GM12878 (cell line): ENCODE data around the gene PLXNC1. TPM values are rescaled to one million over a fixed set of nuclear protein-coding genes. Genes with fewer than 3 reads are reported as not detected.

Experiments
- BCL11A ChIP-seq: IDR thresholded peaks from 2 replicates; pipeline ENCODE4 v1.6.1; 2011; ENCODE audit warnings: low read depth, low read length
- BHLHE40 ChIP-seq, 2 experiments: fragments of 450-650 bp in 1 of 2; IDR thresholded peaks; 2 replicates each; pipeline ENCODE4 v1.6.1; 2011 to 2017; ENCODE audit warnings: low read depth in 2 of 2, borderline replicate concordance in 1 of 2, improper control_type of control experiment in 1 of 2, low read length in 1 of 2, mild to moderate bottlenecking in 1 of 2
- BMI1 ChIP-seq: fragments of 450-650 bp; IDR thresholded peaks from 2 replicates; pipeline ENCODE4 v1.6.1; 2016; ENCODE audit warnings: mild to moderate bottlenecking, moderate library complexity, borderline replicate concordance
- BRCA1 ChIP-seq: IDR thresholded peaks from 2 replicates; pipeline ENCODE4 v1.6.1; 2011; ENCODE audit warnings: low read depth, low read length, improper control_type of control experiment
- CHD4 ChIP-seq: fragments of 200-600 bp; sonication (generic); IDR thresholded peaks from 2 replicates; pipeline ENCODE4 v1.6.1; 2016; ENCODE audit warnings: mild to moderate bottlenecking
- CREM ChIP-seq: IDR thresholded peaks from 2 replicates; pipeline ENCODE4 v1.6.1; 2014; ENCODE audit warnings: antibody characterized with exemption, low read depth
- CUX1 ChIP-seq: IDR thresholded peaks from 2 replicates; pipeline ENCODE4 v1.6.1; 2012; ENCODE audit warnings: improper control_type of control experiment, low read depth, low read length; ENCODE audit not compliant: insufficient replicate concordance
- E2F8 ChIP-seq: fragments of 450-650 bp; IDR thresholded peaks from 2 replicates; pipeline ENCODE4 v1.6.1; 2018; ENCODE audit warnings: mild to moderate bottlenecking, low read depth, moderate library complexity; ENCODE audit not compliant: partially characterized antibody
- EED ChIP-seq: sonication (generic); IDR thresholded peaks from 2 replicates; pipeline ENCODE4 v1.6.1; 2016; ENCODE audit warnings: antibody characterized with exemption, low read depth
- ELK1 ChIP-seq: IDR thresholded peaks from 2 replicates; pipeline ENCODE4 v1.6.1; 2012; ENCODE audit warnings: low read depth, low read length, improper control_type of control experiment
- GABPA ChIP-seq: IDR thresholded peaks from 2 replicates; pipeline ENCODE4 v1.6.1; 2014; ENCODE audit warnings: antibody characterized with exemption, low read depth, mild to moderate bottlenecking, inconsistent platforms
- HDGF ChIP-seq: fragments of 450-650 bp; IDR thresholded peaks from 2 replicates; pipeline ENCODE4 v1.6.1; 2016; ENCODE audit warnings: antibody characterized with exemption
- MEF2A ChIP-seq: IDR thresholded peaks from 2 replicates; pipeline ENCODE4 v1.6.1; 2011; ENCODE audit warnings: low read depth, mild to moderate bottlenecking, low read length, moderate library complexity; ENCODE audit not compliant: insufficient read depth
- NBN ChIP-seq: fragments of 450-650 bp; IDR thresholded peaks from 2 replicates; pipeline ENCODE4 v1.6.1; 2016
- PML ChIP-seq: IDR thresholded peaks from 2 replicates; pipeline ENCODE4 v1.6.1; 2012; ENCODE audit warnings: low read length, inconsistent platforms
- POU2F2 ChIP-seq: IDR thresholded peaks from 3 replicates; pipeline ENCODE4 v1.6.1; 2011; ENCODE audit warnings: low read depth, mild to moderate bottlenecking, low read length, borderline replicate concordance
- RAD21 ChIP-seq: IDR thresholded peaks from 2 replicates; pipeline ENCODE4 v1.6.1; 2011; ENCODE audit warnings: mild to moderate bottlenecking, low read depth, low read length, moderate library complexity; ENCODE audit not compliant: insufficient read depth
- SMAD1 ChIP-seq: fragments of 450-650 bp; IDR thresholded peaks from 2 replicates; pipeline ENCODE4 v1.6.1; 2018; ENCODE audit warnings: mild to moderate bottlenecking, low read depth; ENCODE audit not compliant: partially characterized antibody
- USF1 ChIP-seq: IDR thresholded peaks from 2 replicates; pipeline ENCODE4 v1.6.1; 2011; ENCODE audit warnings: borderline replicate concordance, low read depth, mild to moderate bottlenecking, moderate library complexity, mixed read lengths, low read length; ENCODE audit not compliant: insufficient read depth; ENCODE audit errors: extremely low read length
- ZNF24 ChIP-seq: fragments of 450-650 bp; IDR thresholded peaks from 2 replicates; pipeline ENCODE4 v1.6.1; 2017; ENCODE audit warnings: antibody characterized with exemption, mild to moderate bottlenecking
- polyA plus RNA-seq, 11 experiments: library from polyadenylated mRNA; depleted of rRNA in 4 of 11; unstranded in 6 of 11; stranded (reverse) in 5 of 11; fragments of >200 nt; fragmentation: Nextera tagmentation in 4 of 11; fragmentation: Illumina TruSeq in 1 of 11; extraction: Ambion mirVana in 4 of 11; extraction: Trizol in 1 of 11; gene quantifications; 1 replicate in 1 of 11; 2 replicates in 10 of 11; pipeline versions ENCODE4 v1.2.1 to v1.2.3, GENCODE V29; 2011 to 2016; ENCODE audit warnings: inconsistent platforms in 2 of 11, missing spikeins in 2 of 11, low read depth in 1 of 11
- total RNA-seq, 4 experiments: library from RNA; depleted of rRNA in 3 of 4; stranded (reverse); fragments of >200 nt in 3 of 4; fragmentation: Illumina TruSeq in 1 of 4; extraction: Trizol in 1 of 4; gene quantifications; 2 replicates each; pipeline versions ENCODE4 v1.2.1 to v1.2.3, GENCODE V29; 2013 to 2021

Gene PLXNC1
- total and polyA plus RNA-seq, 10 of the 15 experiments (the other 5 are each of a cell fraction or from before 2014, with no cell fraction given), result 5.2 to 41.2 (median 24.6) TPM

- TF ChIP-seq ELK1, result peak; percentile 50
- no peak for TF ChIP-seq MEF2A
- TF ChIP-seq POU2F2, result 0 out of 3 replicates have a peak, but pooled peaks have one; percentile 17
- no peak for TF ChIP-seq BRCA1
- no peak for TF ChIP-seq PML
- TF ChIP-seq EED, result 0 out of 2 replicates have a peak, but pooled peaks have one; percentile 21
- no peak for TF ChIP-seq CHD4
- TF ChIP-seq CUX1, result no peak
- no peak for TF ChIP-seq BCL11A
- no peak for TF ChIP-seq GABPA
- peak; percentile 63 to 80; a peak in 3 of 4 replicates for TF ChIP-seq BHLHE40 (IDR thresholded peaks at IDR 0.05; ENCODE audit: borderline replicate concordance in 1 of 2, low read depth in 2 of 2, low read length in 1 of 2)
- TF ChIP-seq BMI1, result no peak
- no peak for TF ChIP-seq HDGF
- no peak for TF ChIP-seq SMAD1
- no peak for TF ChIP-seq CREM
- TF ChIP-seq RAD21, result peak; percentile 79
- TF ChIP-seq E2F8, result no peak
- no peak for TF ChIP-seq ZNF24
- no peak for TF ChIP-seq USF1
- no peak for TF ChIP-seq NBN
Observed at GRCh38 chr12:94100990-94101737, 47.2 kb upstream of the PLXNC1 start (continued).
